Right lobe of liver (tissue), 6 donors: ENCODE results near the gene MRPL12. TPM values are rescaled to one million over a fixed set of nuclear protein-coding genes. Genes with fewer than 3 reads are reported as not detected.

Experiments used
- ATAC-seq, 4 donors: fragments of 200-7000 bp; cut with Tn5 transposase; one replicate each; pipeline ENCODE4 v1.9.1; 2020; ENCODE audit warnings: mild to moderate bottlenecking in 4 of 4, moderate library complexity in 4 of 4
- DNase-seq, 3 donors: peaks; one replicate each; pipeline ENCODE4 v3.0.0-alpha.2; 2020
- H3K27ac ChIP-seq, 3 donors: fragments of 200-600 bp; one replicate each; pipeline ENCODE4 v1.8.0; 2022
- H3K27me3 ChIP-seq, 2 donors: fragments of 200-600 bp; one replicate each; pipeline ENCODE4 v1.8.0; 2022
- H3K36me3 ChIP-seq, 4 donors: fragments of 200-600 bp; sonication (generic) in 1 of 4; one replicate each; pipeline versions ENCODE4 v1.5.1 to v1.8.0; 2017 to 2022; ENCODE audit warnings: control low read depth in 1 of 4
- H3K4me1 ChIP-seq, 4 donors: fragments of 200-600 bp; sonication (generic) in 1 of 4; one replicate each; pipeline versions ENCODE4 v1.5.1 to v1.8.0; 2017 to 2022; ENCODE audit warnings: control low read depth in 1 of 4
- H3K4me3 ChIP-seq, 3 donors: fragments of 200-600 bp; one replicate each; pipeline ENCODE4 v1.8.0; 2022
- H3K9me3 ChIP-seq, 4 donors: fragments of 200-600 bp; sonication (generic) in 1 of 4; one replicate each; pipeline versions ENCODE4 v1.5.1 to v1.8.0; 2017 to 2022; ENCODE audit warnings: control low read depth in 1 of 4
- POLR2A ChIP-seq: fragments of 450-650 bp; IDR thresholded peaks from one replicate; pipeline ENCODE4 v1.6.1; 2017; ENCODE audit warnings: antibody characterized with exemption, mild to moderate bottlenecking
- WGBS: methylation state at CpG from one replicate; pipeline ENCODE4 v1.1.6; 2018; ENCODE audit warnings: low coverage, low lambda C conversion rate; ENCODE audit not compliant: insufficient coverage; ENCODE audit errors: missing lambda C conversion rate; 5-methylcytosine and 5-hydroxymethylcytosine counted together
- intact Hi-C, 2 donors: fragments of 100-400 bp; cut with DNase I; formaldehyde crosslinking; loops; one replicate each; pipeline versions ENCODE4 v1.11.2 to v1.14.1; 2022
- total RNA-seq, 6 experiments: library from RNA; depleted of rRNA in 2 of 6; stranded (reverse); fragments of >200 nt in 2 of 6; fragmentation: NEBNext Ultra II Directional in 3 of 6; extraction: Animal tissue kit (Norgen Biotek cat#: 25700) in 3 of 6; gene quantifications; one replicate each; pipeline versions ENCODE4 v1.1.0 to v1.2.4, GENCODE V29; 2016 to 2023
- TF ChIP-seq, protein P1 (sequence below), 4 donors: fragments of 200-600 bp in 3 of 4; fragments of 450-650 bp in 1 of 4; IDR thresholded peaks; one replicate each; pipeline versions ENCODE4 v1.5.1 to v1.8.0; 2016 to 2022; ENCODE audit warnings: antibody characterized with exemption in 4 of 4, mild to moderate bottlenecking in 2 of 4
- donor health status: DM: no; HTN: yes; CAD: no.
- donor health status: DM: no; HTN: no; CAD: no.
- donor health status: DM: no; HTN: no; CAD: no.
- donor health status: DM: no; HTN: yes; CAD: no.
- donor health status: DM: no; HTN: yes; CAD: no.

MRPL12 gene
- total RNA-seq, 6 experiments from 2014 or later: 43.8 to 119 (median 59.3) TPM

DNA sequence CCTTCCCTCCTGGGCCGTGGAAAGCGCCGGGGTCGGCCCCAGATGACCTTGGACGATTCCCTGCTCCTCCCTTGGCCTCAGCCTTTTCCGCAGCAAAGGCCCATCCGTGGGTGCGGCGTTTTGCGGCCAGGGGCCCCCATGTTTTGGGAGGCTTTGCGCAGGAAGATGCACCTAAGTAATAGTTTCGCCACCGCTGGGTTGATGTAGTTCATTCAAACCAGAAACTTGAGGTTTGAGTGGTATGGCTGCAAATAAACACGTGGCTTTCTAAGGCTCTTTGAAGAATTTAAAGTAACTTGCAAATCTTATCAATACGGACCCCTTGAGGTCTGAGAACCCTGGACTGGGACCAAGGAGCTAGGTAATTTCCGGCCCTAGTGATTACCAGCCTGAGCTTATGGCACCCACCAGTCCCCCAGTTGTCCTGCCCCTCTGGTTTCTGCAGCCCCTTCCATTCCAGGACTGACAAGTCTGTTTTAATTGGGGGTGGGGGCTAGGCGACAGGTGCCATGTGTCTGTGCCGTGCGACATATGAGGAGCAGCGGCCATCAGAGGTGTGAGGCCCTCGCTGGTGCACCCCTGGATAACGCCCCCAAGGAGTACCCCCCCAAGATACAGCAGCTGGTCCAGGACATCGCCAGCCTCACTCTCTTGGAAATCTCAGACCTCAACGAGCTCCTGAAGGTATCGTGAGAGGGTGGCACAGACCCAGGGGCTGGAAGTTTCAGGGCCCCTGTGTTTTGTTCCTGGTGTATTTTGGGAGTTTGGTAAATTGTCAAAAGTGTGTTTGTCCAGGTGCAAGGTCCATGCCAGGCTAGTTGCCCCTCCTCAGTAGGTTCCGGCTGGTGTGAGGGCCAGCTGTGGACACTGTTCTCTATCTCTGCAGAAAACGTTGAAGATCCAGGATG is 834 bp downstream of the MRPL12 start:
- peaks cover 0 to 28% (median 9%) of the 10 kb centered on the region in 4 donors for H3K4me1 ChIP-seq
- no peak for DNase-seq
- H3K27me3 ChIP-seq: no peaks in the 10 kb centered on the region
- H3K4me3 ChIP-seq: peak overlapping the region; percentile 95 to 100 (median 99)
- peak in 3 of 4 donors; percentile 13 to 34 (median 26) for ATAC-seq
- peak overlapping the region; percentile 84 to 92 (median 91) for H3K27ac ChIP-seq
- TF ChIP-seq, protein P1, sequence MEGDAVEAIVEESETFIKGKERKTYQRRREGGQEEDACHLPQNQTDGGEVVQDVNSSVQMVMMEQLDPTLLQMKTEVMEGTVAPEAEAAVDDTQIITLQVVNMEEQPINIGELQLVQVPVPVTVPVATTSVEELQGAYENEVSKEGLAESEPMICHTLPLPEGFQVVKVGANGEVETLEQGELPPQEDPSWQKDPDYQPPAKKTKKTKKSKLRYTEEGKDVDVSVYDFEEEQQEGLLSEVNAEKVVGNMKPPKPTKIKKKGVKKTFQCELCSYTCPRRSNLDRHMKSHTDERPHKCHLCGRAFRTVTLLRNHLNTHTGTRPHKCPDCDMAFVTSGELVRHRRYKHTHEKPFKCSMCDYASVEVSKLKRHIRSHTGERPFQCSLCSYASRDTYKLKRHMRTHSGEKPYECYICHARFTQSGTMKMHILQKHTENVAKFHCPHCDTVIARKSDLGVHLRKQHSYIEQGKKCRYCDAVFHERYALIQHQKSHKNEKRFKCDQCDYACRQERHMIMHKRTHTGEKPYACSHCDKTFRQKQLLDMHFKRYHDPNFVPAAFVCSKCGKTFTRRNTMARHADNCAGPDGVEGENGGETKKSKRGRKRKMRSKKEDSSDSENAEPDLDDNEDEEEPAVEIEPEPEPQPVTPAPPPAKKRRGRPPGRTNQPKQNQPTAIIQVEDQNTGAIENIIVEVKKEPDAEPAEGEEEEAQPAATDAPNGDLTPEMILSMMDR (IDR thresholded peaks at IDR 0.05): no peak
- no peak for TF ChIP-seq POLR2A
- intact Hi-C loops: no loop called here
- H3K9me3 ChIP-seq: no peaks in the 10 kb centered on the region
- peaks cover 0 to 52% (median 15%) of the 10 kb centered on the region in 4 donors for H3K36me3 ChIP-seq
- WGBS: 7% methylated on average over 18 of the region's 27 CpGs

GRCh38 chr17:81705518-81706231 is 2.5 kb downstream of the MRPL12 start:
- whole genome bisulfite sequencing: 91% methylated on average over 17 of the region's 30 CpGs
- no peaks in the 10 kb centered on the region for H3K27me3 ChIP-seq
- H3K9me3 ChIP-seq: no peaks in the 10 kb centered on the region
- DNase-seq (peak in 1 of 3 donors; percentile 44), ATAC-seq (no peak)
- H3K4me3 ChIP-seq: no peak overlapping the region
- peaks cover 0 to 36% (median 15%) of the 10 kb centered on the region in 4 donors for H3K4me1 ChIP-seq
- intact Hi-C loops: loop anchor here in 1 of 2 donors (5.0 kb wide), 1 partner anchor 33 kb away; no protein-coding TSS in a partner anchor
- no peak for TF ChIP-seq POLR2A
- TF ChIP-seq, protein P1 (IDR thresholded peaks at IDR 0.05): no peak
- H3K27ac ChIP-seq: no peak overlapping the region
- H3K36me3 ChIP-seq: peaks cover 0 to 47% (median 15%) of the 10 kb centered on the region in 4 donors

GRCh38 chr17:81706232-81706611 is 3.1 kb downstream of the MRPL12 start:
- H3K4me3 ChIP-seq: no peak overlapping the region
- DNase-seq (peak in 1 of 3 donors; percentile 43), ATAC-seq (no peak)
- WGBS: 90% methylated on average over 11 of the region's 17 CpGs
- H3K9me3 ChIP-seq: no peaks in the 10 kb centered on the region
- peaks cover 0 to 42% (median 15%) of the 10 kb centered on the region in 4 donors for H3K36me3 ChIP-seq
- H3K4me1 ChIP-seq: peaks cover 0 to 36% (median 16%) of the 10 kb centered on the region in 4 donors
- intact Hi-C loops: loop anchor here in 1 of 2 donors (5.0 kb wide), 1 partner anchor 34 kb away; no protein-coding TSS in a partner anchor
- no peaks in the 10 kb centered on the region for H3K27me3 ChIP-seq
- no peak overlapping the region for H3K27ac ChIP-seq
- TF ChIP-seq, protein P1 (IDR thresholded peaks at IDR 0.05): no peak
- TF ChIP-seq POLR2A: no peak

DNA sequence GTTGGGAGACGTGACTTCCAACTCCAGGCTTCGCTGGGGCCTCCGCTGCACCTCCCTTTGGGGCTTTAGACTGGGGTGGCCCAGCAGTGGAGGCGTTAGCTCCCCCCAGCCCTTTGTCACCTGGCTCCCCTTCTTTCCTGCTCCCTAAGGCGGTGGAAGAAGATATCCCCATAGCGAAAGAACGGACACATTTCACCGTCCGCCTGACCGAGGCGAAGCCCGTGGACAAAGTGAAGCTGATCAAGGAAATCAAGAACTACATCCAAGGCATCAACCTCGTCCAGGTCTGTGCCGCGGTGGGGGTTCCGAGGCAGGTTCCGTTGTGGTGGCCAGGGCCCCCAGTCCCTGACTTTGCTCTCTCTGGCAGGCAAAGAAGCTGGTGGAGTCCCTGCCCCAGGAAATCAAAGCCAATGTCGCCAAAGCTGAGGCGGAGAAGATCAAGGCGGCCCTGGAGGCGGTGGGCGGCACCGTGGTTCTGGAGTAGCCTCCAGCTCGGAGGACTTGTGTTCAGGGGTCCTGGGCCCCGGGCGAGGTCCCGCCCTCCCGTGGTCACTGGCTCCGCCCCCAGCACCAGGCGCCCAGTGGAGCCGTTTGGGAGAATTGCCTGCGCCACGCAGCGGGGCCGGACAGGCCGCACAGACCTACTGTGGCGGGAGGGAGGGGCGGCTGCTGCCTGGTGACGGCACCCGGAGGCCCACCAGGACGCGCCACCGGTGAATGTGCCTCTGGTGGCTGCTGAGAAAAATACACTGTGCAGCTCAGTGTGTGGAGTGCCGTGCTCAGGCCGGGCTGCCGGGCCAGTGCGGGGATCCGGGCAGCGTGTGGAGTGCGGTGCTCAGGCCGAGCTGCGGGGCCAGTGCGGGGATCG is 3.8 kb downstream of the MRPL12 start:
- H3K4me1 ChIP-seq: peaks cover 0 to 32% (median 12%) of the 10 kb centered on the region in 4 donors
- TF ChIP-seq, protein P1 (IDR thresholded peaks at IDR 0.05): no peak
- TF ChIP-seq POLR2A: no peak
- no peak overlapping the region for H3K27ac ChIP-seq
- DNase-seq (no peak), ATAC-seq (no peak)
- no peaks in the 10 kb centered on the region for H3K27me3 ChIP-seq
- H3K36me3 ChIP-seq: peaks cover 0 to 35% (median 12%) of the 10 kb centered on the region in 4 donors
- H3K9me3 ChIP-seq: no peaks in the 10 kb centered on the region
- intact Hi-C loops: loop anchor here in 1 of 2 donors (5.0 kb wide), 1 partner anchor 35 kb away; no protein-coding TSS in a partner anchor
- 93% methylated on average over 3 of the region's 54 CpGs for WGBS
- H3K4me3 ChIP-seq: no peak overlapping the region
